Stimulated activated CD4-positive, alpha-beta T cell treated with anti-CD3 and anti-CD28 coated beads, Interleukin-15, amount 100 ng/mL, for 24 hours (primary cell): ENCODE data around the gene HNRNPF.

Experiments
- DNase-seq: peaks from one replicate; pipeline ENCODE4 v3.0.0-alpha.2; 2020

The HNRNPF gene

DNA sequence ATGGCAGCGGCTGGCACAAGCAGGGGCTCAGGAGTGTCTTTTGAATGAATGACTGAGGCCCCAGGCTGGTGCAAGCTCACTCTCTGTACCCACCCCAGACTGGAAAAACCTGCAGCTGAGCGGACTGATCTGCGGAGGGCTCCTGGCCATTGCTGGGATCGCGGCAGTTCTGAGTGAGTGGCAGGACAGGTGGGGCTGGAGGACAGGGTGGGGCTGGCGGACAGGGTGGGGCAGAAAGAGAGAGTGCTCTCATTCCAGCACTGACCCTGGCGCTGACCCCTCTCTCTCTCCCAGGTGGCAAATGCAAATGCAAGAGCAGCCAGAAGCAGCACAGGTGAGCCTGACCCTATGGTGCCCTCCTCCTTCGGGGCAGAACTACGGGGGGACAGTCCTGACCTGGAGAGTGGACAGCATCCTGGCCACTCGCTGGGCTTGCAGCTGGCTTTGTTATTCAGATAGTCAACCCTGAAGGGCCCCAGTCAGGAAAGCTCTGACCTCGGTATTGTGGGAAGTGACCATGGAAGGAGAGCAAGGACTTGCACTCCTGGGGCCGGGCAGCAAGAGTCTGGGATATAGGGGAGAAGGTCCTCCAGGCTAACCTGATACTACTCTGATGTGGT, 33.5 kb downstream of the HNRNPF start:
- no peak for DNase-seq

DNA sequence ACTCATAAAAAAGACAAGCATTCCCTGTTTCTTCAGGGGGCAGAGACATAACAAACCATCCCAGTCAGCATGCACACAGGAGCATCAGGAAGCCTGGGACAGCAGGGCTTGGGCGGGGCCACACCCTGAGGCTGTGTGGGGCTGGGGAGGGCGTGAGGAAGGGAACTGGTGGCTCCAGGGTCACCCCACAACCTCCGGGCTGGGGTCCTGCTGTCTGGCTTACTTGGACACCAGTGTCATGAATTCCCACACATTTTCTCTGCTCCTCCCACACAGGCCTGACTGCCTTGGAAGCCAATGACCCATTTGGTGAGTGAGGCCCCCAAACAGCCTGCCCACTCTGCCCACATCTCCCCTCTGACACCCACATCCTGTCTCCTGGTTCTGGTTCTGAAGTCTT, 34.8 kb downstream of the HNRNPF start:
- DNase-seq, result no peak

DNA sequence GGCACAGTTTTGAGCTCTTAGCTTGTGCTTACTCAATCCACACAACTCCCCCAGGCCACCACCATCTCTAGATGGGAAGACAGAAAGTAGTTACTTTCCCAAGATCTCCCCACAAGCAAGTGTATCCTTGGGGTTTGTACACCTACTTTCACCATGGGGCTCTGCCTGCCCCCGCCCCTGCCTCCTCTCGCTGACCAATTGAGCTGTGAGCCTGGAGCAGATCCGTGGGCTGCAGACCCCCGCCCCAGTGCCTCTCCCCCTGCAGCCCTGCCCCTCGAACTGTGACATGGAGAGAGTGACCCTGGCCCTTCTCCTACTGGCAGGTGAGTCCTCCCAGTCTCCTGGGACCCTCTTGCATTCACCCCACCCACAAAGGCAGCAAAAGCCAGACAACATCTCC, 35.5 kb downstream of the HNRNPF start:
- DNase-seq, result no peak

DNA sequence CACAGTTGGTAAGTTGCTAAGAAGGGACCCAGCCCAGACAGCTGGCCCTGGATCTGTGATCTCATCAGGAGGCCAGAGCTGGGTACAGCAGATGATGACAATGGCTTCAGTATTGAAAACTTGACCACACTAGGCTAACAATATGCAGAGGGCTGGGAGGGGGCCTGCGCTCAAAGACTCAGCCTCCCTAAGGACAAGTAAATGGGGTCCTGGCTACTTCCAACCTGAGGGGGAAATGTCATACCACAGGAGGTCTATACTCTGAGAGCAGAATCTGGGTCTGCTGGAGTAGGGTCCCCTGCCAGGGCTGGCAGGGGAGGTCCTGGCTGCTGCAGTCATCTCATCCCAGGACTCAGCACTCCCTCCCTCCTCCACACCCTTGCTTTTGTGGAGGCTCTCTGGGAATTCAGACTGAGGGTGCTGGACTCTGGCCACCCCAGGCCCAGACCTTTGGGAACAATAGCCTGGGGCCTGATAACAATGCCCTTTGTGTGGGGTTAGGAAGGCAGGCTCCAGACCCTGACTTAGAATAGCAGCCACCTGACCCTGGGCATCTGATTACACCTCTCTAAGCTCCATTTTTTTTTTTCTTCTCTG, 36.1 kb downstream of the HNRNPF start:
- DNase-seq, result no peak

DNA sequence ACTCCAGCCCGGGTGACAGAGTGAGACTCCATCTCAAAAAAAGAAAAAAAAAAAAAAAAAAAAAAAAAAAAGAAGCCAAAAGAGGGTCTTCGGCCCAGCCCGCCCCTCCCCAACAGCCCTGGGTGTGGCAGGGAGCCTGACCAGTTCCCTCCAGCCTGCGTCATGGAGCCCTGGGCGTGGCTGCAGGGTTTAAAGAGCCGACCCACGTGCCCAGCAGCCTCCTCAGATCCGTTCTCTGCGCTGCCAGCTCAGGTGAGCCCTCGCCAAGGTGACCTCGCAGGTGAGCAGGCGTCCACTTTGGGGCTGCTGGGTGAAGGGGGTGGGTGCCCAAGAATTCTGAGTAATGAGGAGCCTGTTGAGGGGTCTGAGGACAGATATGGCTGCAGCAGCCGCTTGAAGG, 37.6 kb downstream of the HNRNPF start, which contains the start of gene FXYD4:
FXYD4 (plus strand) TSS at position 219 of the 400 bp plus-strand sequence. CDS start 2,111 bp downstream, outside the sequence.
- DNase-seq, result no peak

DNA sequence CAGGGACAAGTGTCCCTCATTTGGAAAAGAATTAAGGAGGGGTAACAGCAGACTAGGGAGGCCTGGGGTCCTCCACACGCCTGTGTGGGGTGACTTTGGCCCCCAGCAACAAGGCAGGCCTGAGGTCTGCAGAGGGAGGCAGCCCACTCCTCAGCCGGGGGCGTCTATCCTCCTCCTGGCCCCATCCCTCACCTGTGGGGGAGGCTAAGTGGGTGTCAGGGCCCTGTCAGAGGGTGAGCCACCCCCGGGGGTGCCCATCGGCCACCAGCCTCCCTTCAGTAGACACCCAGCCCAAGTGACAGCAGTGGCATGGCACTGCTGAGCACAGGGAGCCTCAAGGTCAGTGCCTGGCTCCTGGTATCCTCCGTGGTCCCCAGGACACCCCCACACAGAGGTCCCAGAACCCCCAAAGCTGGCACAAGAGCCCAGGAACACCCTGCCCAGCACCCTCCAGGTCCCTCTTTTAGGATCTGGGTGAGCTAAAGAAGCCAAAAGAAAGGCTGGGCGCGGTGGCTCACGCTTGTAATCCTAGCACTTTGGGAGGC, 38.2 kb downstream of the HNRNPF start:
- no peak for DNase-seq

DNA sequence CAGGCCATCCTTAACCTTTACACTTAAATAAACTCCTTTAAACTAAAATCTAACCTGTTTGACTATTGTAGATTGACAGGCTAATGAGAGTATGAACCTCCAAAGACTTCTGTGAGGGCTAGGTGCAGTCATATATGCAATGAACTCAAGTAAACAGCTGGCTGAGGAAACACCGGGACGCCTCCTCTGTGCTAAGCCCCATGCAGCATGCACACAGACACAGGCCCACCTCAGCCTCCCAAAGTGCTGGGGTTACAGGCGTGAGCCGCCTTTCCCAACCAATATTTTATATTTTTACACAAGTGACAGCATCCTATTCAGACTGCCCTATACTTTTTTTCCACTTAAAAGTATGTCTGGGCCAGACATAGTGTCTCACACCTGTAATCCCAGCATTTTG, 39.1 kb downstream of the HNRNPF start:
- no peak for DNase-seq

DNA sequence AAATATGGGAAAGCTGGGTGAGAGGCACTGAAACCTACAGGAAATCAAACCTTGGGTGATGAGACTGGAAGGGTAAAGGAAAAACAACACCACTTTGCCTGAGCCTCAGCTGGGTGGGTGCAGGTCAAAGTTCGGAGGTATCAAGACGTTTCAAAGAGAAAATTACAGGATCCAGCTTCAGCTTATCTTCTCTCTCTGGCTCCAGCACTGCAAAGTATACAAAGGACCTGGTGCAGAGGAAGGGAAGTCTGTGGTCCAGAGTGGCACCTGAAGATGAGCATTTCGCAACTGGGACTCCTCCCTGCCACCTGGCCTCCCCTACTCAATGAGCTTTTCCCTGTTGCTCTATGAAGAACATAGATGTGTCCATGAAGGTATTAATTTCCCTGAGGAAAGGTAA, 44.0 kb downstream of the HNRNPF start:
- DNase-seq, result no peak

DNA sequence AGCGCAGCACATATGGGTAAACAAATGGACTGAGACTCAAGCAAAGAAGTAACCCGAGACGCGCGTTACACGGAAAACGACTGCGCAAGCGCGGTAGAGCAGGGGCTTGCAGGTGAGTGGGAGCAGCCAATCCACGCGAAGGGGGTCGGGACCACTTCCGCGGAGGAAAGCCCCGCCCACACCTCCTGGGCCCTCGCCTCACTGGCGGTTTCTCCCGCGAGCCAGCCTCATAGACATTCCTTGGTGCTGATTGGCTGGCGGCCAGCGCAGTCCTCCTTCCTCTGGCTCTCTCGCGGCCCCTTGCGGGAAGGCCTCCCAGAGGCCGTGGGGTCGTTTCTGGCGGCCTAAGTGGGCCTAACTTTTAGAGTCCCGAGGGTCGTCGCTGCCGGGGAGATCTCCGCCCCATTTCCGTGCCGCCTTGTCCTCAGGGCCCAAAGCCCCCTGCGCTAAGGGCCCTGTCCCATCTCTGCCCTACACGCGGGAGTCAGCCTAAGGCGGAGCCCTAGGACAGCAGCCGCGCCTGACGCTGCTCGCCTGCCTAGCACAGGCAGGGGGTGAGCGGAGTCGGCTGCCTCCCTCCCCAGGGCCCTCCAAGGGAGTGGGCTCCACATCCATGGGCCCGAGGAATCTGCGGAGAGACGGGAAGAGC, 46.7 kb downstream of the HNRNPF start:
- DNase-seq, result peak; percentile 100

DNA sequence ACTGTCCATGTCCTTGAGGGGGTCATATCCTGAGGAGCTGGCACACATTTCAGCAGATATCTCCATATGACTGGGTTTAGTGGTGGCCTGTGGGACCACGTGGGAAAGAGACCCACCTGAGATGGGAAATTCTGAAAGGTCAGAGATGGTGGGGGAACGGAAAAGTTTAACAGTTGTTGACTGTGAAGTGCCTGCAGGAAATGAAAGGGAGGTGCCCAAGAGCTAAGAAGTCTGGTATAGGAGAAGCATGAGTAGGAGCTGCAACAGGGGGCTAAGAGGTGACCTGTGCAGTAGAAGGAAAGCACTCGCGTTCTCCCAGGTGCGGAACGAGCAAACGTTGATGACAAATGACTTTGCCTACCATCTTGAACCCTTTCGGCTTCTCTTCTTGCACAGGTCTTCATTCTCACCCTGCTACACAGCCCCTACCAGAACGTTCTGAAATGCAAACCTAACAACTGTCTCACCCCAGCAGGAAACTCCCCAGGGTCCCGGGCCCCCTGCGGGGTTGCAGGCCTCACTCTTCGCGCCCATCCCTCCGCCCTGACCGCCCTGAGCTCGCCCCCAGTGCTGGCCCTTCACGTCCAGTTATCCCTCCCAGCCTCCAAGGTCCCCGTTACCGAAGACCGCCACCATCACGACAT, 47.3 kb downstream of the HNRNPF start:
- DNase-seq, result peak; percentile 44

DNA sequence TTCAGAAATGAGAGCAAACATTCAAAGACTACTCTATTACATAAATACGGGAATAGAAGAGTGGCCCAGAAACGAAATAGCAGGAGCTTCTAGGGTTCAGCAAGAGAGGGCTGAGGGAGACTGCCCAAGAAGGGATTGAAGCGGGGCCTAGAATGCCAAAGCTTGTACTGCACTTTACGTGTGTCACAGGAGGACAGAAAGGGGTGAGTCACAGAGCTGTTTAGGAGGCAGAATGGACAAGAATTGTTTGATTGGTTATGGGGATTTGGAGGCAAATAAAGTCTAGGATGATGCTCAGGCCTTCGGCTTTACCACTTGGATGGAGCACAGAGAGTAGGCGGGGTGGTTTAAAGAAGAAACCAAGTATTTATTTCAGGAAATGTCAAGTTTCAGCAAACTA, 48.9 kb downstream of the HNRNPF start:
- DNase-seq, result no peak

DNA sequence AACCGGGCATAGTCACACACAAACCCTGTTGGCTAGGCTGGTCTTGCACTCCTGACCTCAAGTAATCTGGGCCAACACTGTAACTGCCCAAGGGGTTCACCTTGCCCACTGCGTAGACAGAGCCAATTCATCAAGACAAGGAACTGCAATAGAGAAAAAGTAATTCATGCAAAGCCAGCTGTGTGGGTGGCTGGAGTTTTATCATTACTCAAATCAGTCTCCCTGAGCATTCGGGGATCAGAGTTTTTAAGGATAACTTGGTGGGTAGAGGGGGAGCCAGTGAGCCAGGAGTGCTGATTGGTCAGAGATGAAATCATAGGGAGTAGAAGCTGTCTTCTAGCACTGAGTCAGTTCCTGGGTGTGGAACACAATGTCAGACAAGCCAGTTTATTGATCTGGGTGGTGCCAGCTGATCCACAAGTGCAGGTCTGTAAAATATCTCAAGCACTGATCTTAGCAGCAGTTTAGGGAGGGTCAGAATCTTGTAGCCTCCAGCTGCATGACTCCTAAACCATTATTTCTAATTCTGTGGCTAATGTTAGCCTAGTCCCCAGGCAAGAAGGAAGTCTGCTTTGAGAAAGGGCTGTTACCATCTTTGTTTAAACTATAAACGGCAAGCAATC, 53.1 kb downstream of the HNRNPF start:
- peak; percentile 26 for DNase-seq

DNA sequence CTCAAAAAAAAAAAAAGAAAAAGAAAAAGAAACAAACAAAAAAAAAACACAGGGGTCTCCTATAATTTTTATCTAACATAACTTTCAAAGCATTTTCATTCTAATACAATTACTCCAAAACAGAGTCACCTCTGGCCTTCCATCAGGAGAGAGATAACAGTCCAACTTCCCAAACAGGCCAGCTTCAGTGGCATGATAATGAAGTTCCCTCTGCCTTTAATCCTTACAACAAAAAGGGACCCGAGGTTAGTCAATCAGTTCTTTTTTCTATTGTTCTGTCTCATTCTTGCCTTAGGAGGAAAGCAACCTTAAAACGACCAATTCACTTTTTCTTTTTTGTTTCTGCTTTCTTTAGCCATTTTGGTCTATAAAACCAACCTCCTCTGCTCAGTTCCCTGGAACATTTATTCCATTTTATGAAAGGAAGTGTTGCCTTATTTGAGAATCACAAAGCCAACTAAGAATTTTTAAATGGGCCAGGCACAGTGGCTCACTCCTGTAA, 54.1 kb downstream of the HNRNPF start:
- no peak for DNase-seq

DNA sequence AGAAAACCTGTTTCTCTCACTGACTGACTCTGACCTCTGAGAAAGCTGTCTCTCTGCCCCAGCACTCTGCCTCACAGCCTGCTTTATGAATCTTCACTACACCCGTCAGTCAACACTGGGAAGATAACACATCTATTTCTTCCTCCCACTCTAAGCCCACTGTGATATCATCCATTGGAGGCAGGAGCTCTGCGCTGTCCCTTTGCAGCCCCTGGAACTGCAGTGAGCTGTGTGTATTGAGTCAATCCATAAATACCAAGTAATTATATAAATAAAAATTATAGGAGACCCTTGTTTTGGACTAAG, 54.7 kb downstream of the HNRNPF start:
- no peak for DNase-seq

DNA sequence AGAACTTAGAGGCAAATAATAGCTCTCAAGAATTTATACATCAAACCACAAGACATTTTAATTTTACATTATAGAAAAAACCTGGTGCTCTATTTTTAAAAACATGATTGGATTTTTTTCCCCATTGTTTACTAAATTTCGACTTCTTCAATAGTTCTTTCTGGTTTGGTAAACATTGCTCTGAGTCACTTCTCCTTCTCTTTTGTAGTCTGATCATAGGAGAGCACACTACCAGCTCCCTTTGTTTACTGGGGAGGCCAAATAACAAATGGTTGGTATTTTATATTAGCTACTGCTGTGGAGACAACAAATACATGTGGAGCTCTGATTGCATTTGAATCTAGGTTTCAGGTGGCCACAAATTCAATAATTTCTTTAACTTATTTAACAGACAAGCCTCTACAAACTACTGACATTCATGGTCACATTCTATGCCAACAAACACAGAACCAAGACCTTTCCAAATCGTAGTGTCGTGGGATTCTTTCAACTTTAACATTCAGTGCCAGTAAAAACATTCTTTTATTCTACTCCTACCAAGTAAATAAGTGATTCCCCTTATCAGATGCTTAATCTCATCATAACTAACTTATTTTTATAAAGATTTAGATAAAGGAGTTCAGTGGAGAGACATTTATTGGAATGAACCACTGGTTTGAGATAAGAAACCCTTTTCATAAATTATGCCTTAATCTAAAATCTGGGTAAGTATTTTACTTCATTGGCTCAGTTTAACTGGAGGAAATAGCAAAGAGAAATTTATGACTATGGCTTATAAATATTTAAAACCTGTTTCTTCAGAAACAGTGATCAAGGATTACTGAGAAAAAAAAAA, 55.3 kb downstream of the HNRNPF start:
- DNase-seq, result no peak

DNA sequence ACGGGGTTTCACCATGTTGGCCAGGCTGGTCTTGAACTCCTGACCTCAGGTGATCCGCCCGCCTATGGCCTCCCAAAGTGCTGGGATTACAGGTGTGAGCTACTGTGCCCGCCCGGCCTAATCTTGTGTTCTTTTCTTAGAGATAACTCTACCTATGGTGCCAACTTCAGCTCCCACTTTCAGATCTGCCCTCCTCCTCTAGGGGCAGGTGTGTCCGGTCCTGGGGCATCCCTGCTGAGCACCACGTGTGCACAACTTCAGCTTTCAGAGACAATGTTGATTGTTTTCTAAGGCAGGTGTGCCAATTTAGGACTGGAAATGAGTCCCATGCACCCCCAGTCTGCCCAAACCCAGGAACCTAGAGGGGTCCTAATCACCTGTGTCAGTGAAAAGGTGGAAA, 56.0 kb downstream of the HNRNPF start:
- DNase-seq, result no peak

DNA sequence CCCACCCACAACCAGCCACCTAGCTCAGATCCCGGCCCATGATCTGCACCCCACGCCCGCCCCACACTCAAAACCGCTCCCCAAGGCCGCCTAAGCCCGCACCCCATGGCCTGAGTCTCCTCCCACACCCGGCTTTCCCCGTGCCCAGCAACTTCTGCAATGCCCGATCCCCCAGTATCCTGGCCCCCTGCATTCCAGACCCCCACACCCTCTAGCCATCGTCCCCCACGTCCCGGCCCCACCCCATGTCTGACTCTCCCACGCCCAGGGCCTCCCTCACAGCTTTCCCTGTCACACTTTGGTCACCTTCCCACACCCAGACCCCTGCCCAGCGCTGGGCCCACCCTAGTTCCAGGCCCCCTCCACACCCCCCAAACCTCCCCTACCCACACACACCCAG, 57.7 kb downstream of the HNRNPF start:
- DNase-seq, result no peak

DNA sequence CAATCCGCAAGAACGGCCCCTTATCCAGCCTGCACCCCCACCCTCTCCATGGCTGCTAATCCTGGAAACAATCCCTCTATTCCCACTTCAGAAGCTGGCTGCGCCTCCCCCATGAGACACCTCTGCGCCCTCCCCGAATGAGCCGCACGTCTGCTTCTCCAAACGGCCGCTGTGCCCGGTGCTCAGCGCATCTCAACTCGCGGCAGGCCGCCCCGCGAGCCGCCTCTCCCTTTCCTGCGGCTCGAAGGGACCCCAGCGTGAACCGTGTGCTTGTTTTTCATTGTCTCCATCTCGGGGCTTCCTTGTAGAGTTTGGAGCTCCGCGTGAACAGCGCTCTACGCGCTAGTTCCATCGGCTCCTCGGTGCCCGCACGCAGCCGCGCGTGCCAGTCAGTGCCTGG, 58.3 kb downstream of the HNRNPF start:
- no peak for DNase-seq

DNA sequence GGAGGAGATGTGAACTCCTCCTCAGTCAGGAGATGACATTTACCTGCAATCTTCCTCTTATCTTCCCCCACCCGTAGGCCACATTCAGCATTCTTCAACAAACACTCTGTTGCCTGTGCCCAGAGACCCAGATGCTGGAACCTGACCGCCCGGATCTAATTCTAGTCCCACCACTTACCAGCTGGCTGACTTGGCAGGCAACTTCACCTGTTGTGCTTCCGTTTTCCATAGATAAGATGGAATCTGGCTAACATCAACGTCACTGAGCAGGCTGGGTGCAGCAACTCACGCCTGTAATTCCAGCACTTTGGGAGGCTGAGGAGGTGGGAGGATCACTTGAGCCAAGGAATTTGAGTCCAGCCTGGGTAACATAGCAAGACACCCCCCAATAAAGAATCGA, 58.8 kb downstream of the HNRNPF start:
- no peak for DNase-seq

DNA sequence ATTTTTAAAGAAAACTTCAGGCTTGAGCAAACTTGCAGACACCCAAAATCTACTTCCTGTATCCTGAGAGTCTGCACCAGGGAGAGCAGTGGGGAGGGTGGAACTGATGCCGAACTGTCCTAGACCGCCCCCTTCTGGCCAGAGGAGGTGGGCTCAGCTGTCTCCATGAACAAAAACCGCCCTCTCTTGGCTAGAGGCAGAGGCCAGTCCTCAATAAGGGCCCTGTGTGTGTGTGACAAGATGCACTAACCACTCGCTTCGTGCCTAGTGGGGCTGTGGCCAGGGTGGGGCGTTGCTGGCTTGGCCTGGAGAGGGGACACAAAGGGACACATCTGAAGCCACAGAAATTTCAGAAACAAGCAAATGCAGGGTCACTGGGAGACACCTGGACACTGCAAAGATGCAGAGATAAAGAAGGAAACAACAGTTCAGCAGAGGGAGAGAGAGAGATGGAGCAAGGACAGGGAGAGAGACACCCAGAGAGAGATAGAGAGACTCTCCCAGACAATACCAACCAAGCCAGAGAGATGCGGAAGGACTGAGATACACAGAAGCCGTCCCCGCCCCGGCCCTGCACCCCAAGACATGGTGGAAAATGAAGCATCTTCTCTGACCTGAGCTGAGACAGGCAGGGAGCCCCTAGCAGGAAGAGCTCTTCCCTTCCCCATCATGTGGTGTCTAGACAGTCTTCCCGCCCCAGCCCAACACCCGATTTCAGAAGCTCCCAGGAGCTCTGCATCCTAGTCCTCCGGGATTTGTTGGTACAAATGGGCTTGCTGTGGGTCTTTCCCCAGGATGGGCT, 60.3 kb downstream of the HNRNPF start:
- peak; percentile 90 for DNase-seq

DNA sequence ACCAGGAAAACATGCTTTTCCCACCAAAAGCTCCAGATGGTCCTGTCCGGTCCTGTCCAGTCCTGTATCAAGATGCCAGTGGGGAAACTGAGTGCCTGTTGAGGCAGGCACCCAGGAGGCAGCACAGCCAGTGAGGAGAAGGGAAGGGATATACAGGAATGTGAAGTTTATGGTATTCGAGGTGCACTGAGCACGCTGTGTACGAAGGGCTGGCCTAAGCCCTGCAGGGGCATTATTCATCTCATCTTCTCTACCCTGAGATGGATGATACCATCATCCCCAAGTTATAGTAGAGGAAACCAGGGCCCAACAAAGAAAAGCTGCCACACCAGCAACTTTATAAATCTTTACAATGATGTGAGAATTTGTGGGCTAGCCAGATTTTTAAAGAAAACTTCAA, 61.0 kb downstream of the HNRNPF start:
- no peak for DNase-seq

DNA sequence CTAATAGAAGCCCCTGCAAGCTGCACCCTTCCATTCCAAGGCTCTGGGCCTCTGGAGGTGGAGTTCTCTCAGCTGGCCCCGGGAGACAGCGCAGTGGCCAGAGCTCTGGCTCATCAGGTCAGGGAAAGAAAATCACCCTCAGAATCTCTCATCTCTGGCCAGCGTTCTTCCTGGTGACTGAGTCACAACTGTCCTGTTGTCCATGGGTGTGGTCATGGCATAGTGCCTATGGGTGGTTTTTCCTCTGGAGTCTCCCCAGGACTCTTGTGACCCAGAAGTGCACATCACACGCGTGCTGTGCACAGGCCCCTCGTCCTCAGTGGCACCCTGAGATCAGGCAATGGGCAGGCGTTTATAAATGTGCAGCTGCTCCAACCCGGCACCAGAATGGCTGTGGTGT, 64.9 kb downstream of the HNRNPF start:
- DNase-seq, result no peak
